Mesodermal cell (in vitro differentiated cells): Measurements from ENCODE around the gene ITLN2.
"Not testable (repeated sequence)": the region's sequence is repeated elsewhere in the genome, so short reads cannot be mapped to it uniquely, and the experiment has no call there.

Experiments used
- H3K27ac ChIP-seq: 2 replicates; pipeline ENCODE4 v1.7.0; 2013; ENCODE audit warnings: mild to moderate bottlenecking, low read depth, low read length, moderate library complexity; ENCODE audit not compliant: severe bottlenecking
- H3K36me3 ChIP-seq: 2 replicates; pipeline ENCODE4 v1.7.1; 2013; ENCODE audit warnings: mild to moderate bottlenecking, low read length, moderate library complexity; ENCODE audit not compliant: control insufficient read depth, insufficient read depth
- H3K4me1 ChIP-seq: one replicate; pipeline ENCODE4 v1.7.1; 2013; ENCODE audit warnings: mild to moderate bottlenecking, low read length; ENCODE audit not compliant: insufficient read depth, control insufficient read depth, poor library complexity, severe bottlenecking
- H3K4me3 ChIP-seq: 2 replicates; pipeline ENCODE4 v1.7.0; 2013; ENCODE audit warnings: low read length, control low read depth, mild to moderate bottlenecking; ENCODE audit not compliant: insufficient read depth, poor library complexity, severe bottlenecking; ENCODE audit errors: extremely low read depth
- H3K9me3 ChIP-seq: 2 replicates; pipeline ENCODE4 v1.7.1; 2013; ENCODE audit warnings: mild to moderate bottlenecking, low read length, moderate library complexity; ENCODE audit not compliant: control insufficient read depth
- WGBS, 2 experiments: methylation state at CpG; one replicate each; pipeline ENCODE4 v1.1.5; 2013; ENCODE audit warnings: missing lambda C conversion rate in 2 of 2; ENCODE audit not compliant: insufficient coverage in 2 of 2; 5-methylcytosine and 5-hydroxymethylcytosine counted together

Gene ITLN2

GRCh38 chr1:160953030-160953429, 1.6 kb downstream of the ITLN2 start:
- WGBS, 2 experiments = 94 to 95% methylated on average over 2 to 3 of the region's 3 CpGs
- H3K4me3 ChIP-seq = no peak overlapping the region
- no peak overlapping the region for H3K27ac ChIP-seq
- H3K36me3 ChIP-seq = no peaks in the 10 kb centered on the region
- peaks cover 22% of the 10 kb centered on the region for H3K4me1 ChIP-seq
- H3K9me3 ChIP-seq = no peaks in the 10 kb centered on the region

GRCh38 chr1:160952129-160952510, 2.5 kb downstream of the ITLN2 start:
- WGBS, 2 experiments = 100% methylated on average over 2 of the region's 2 CpGs
- no peak overlapping the region for H3K27ac ChIP-seq
- peaks cover 30% of the 10 kb centered on the region for H3K4me1 ChIP-seq
- no peak overlapping the region for H3K4me3 ChIP-seq
- no peaks in the 10 kb centered on the region for H3K36me3 ChIP-seq
- no peaks in the 10 kb centered on the region for H3K9me3 ChIP-seq

DNA sequence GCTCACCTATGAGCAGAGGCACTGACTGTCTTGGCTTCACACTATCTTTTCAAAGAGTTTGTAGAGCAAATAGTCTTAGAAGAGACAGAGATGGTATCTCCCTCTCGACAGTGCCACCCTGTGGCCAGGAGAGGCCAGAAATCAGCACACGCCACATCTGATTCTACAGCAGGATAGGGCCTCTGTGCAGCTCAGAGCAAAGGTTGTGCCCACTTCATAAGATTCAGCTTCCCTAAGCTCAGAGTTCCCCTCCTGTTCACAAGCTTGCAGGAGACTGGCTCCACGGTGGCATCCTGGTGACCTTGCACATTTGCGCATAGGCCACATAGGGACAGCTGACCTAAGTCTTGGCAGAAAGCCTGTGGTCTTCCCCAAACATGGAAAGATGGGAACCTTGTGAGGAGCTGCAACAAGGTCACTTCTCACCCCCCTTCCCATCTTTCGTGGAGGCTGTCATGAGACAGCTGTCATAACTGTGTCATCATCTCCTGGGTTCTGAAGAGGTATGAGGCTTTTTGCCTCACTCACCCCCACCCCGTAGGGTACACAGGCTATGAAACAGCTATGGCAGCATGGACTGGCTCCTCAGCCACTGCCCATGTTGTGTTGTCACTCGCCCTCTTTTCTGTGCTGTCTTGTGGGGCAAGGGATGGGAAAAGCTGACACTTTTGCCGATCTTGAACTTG, 3.0 kb downstream of the ITLN2 start:
- Histone ChIP-seq H3K4me3 (no peak overlapping the region), H3K27ac (no peak overlapping the region), H3K4me1 (peaks cover 35% of the 10 kb centered on the region), H3K36me3 (no peaks in the 10 kb centered on the region), H3K9me3 (no peaks in the 10 kb centered on the region)
- WGBS, 2 experiments = 52 to 64% methylated on average over 6 to 8 of the region's 8 CpGs

GRCh38 chr1:160950657-160951056, 4.0 kb downstream of the ITLN2 start:
- no peak overlapping the region for H3K4me3 ChIP-seq
- no peaks in the 10 kb centered on the region for H3K36me3 ChIP-seq
- H3K9me3 ChIP-seq = no peaks in the 10 kb centered on the region
- 96 to 100% methylated on average over 2 to 3 of the region's 3 CpGs for WGBS, 2 experiments
- H3K4me1 ChIP-seq = peaks cover 38% of the 10 kb centered on the region
- H3K27ac ChIP-seq = no peak overlapping the region

- WGBS, 2 experiments = 83 to 94% methylated on average over 2 of the region's 2 CpGs
- H3K9me3 ChIP-seq = no peaks in the 10 kb centered on the region
- no peaks in the 10 kb centered on the region for H3K36me3 ChIP-seq
- H3K27ac ChIP-seq = peak overlapping the region; percentile 63
- H3K4me1 ChIP-seq = peaks cover 38% of the 10 kb centered on the region
- H3K4me3 ChIP-seq = no peak overlapping the region
These were observed 4.7 kb downstream of the ITLN2 start for GRCh38 chr1:160949881-160950280.

DNA sequence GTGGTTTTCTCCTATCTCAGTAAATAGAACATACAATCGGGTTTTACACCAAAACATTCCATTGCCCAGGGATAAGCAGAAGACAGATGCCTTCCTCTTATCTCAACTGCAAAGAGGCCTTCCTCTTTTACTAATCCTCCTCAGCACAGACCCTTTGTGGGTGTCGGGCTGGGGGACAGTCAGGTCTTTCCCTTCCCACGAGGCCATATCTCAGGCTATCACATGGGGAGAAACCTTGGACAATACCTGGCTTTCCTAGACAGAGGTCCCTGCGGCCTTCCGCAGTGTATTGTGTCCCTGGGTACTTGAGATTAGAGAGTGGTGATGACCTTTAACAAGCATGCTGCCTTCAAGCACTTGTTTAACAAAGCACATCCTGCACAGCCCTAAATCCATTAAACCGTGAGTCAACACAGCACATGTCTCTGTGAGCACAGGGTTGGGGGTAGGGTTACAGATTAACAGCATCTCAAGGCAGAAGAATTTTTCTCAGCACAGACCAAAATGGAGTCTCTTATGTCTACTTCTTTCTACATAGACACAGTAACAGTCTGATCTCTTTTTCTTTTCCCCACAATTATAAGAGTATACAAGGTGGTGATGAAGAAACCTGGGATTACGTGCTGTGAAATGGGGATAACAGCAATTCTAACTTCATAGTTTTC, 5.3 kb downstream of the ITLN2 start:
- H3K4me3 ChIP-seq, H3K36me3 ChIP-seq, H3K9me3 ChIP-seq: not testable (repeated sequence)
- H3K27ac ChIP-seq = peak overlapping the region; percentile 63
- no CpG with 5 or more reads among the region's 7 CpGs for WGBS, 2 experiments
- H3K4me1 ChIP-seq = peaks cover 38% of the 10 kb centered on the region

GRCh38 chr1:160947174-160947759, 7.3 kb downstream of the ITLN2 start:
- H3K4me1 ChIP-seq = peaks cover 38% of the 10 kb centered on the region
- H3K9me3 ChIP-seq, H3K4me3 ChIP-seq, H3K36me3 ChIP-seq: not testable (repeated sequence)
- no CpG with 5 or more reads among the region's 7 CpGs for WGBS, 2 experiments
- peak overlapping the region; percentile 43 for H3K27ac ChIP-seq

DNA sequence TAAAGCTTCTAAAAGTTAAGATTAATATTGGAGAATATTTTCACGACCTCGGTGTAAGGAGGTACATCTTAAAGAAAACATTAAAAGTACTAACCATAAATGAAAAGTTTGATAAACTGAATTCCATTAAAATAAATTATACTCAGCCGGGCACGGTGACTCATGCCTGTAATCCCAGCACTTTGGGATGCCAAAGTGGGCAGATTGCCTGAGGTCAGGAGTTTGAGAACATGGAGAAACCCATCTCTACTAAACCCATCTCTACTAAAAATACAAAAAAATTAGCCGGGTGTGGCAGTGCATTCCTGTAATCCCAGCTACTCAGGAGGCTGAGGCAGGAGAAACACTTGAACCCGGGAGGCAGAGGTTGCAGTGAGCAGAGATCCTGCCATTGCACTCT, 8.7 kb downstream of the ITLN2 start:
- WGBS, 2 experiments = 83% methylated on average over 2 of the region's 6 CpGs; no CpG with 5 or more reads in 1 of the 2 experiments
- H3K4me3 ChIP-seq, H3K27ac ChIP-seq, H3K9me3 ChIP-seq, H3K36me3 ChIP-seq: not testable (repeated sequence)
- peaks cover 35% of the 10 kb centered on the region for H3K4me1 ChIP-seq

DNA sequence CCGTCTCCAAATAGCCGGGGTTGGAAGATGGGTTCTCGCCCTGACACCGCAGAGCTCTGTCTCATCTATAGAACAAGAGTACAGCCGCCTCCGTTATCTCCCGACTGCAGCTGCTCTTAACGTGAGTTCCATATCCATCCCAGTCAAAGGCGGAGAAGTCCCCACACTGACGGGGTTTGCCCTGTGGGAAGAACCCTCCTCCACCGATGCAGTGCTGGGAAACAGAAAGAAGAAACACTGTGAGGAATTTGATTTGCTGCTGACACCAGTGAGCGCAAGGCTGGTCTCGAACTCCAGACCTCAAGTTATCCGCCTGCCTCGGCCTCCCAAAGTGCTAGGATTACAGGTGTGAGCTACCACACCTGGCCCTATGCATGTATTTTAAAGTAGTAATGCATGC, 9.5 kb downstream of the ITLN2 start:
- WGBS, 2 experiments = 85 to 93% methylated on average over 11 to 13 of the region's 15 CpGs
- Histone ChIP-seq H3K9me3 (no peaks in the 10 kb centered on the region), H3K27ac (peak overlapping the region; percentile 10)

GRCh38 chr1:160942926-160943325, 11.7 kb downstream of the ITLN2 start:
- WGBS, 2 experiments = 60% methylated on average over 1 of the region's 3 CpGs; no CpG with 5 or more reads in 1 of the 2 experiments
- no peaks in the 10 kb centered on the region for H3K9me3 ChIP-seq
- H3K27ac ChIP-seq = no peak overlapping the region
- H3K36me3 ChIP-seq = no peaks in the 10 kb centered on the region
- no peak overlapping the region for H3K4me3 ChIP-seq
- H3K4me1 ChIP-seq = peaks cover 15% of the 10 kb centered on the region

More for the DNA sequence above, 9.5 kb downstream of the ITLN2 start:
- no peak overlapping the region for H3K4me3 ChIP-seq
- H3K36me3 ChIP-seq = no peaks in the 10 kb centered on the region
- peaks cover 27% of the 10 kb centered on the region for H3K4me1 ChIP-seq

GRCh38 chr1:160936666-160937065, 17.9 kb downstream of the ITLN2 start:
- not testable (repeated sequence) for H3K4me1 ChIP-seq, H3K36me3 ChIP-seq, H3K4me3 ChIP-seq, H3K9me3 ChIP-seq, H3K27ac ChIP-seq
- WGBS, 2 experiments = 93% methylated on average over 3 of the region's 19 CpGs; no CpG with 5 or more reads in 1 of the 2 experiments
